NCI-H82 treated with DMSO at 0.1 percent for 48 hours (cell line): ENCODE measurements around the gene STK38L.
A peak's percentile ranks its signal among the peaks of the same experiment; 100 is the strongest.

Experiments
- DNase-seq: peaks from one replicate; lab custom pipeline; 2025; ENCODE audit not compliant: unreplicated experiment; lab: John Stamatoyannopoulos, UW

STK38L gene

GRCh38 chr12:27243804-27244688, at the start of gene STK38L:
STK38L (plus strand) TSS chr12:27244286; CDS start chr12:27297721, 53,435 bp downstream.
- peak; percentile 38 for DNase-seq

- DNase-seq, result no peak
Measured at GRCh38 chr12:27194644-27195043, 49.4 kb upstream of the STK38L start.

DNA sequence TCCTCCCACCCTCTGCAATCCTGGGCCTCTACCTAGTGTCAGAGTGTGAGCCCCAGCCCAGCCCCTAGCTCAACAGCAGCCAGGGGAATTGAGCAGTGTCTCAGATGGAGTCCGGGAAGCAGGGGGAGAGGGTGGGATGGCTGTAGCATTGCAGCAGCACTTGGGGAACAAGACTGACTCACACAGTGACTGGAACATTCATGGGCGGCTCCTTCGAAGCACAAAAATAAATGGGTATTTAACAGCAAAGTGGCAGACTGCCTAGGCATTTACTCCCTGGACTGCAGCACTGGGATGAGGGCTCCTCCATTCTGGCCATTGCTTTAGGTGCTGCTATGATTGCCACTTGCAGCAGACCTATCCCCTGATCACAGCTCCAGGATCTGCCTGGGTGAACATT, 46.0 kb upstream of the STK38L start:
- no peak for DNase-seq

GRCh38 chr12:27199638-27200300, 44.3 kb upstream of the STK38L start:
- no peak for DNase-seq

- DNase-seq, result no peak
Measured at GRCh38 chr12:27201169-27201568, 42.9 kb upstream of the STK38L start.

DNA sequence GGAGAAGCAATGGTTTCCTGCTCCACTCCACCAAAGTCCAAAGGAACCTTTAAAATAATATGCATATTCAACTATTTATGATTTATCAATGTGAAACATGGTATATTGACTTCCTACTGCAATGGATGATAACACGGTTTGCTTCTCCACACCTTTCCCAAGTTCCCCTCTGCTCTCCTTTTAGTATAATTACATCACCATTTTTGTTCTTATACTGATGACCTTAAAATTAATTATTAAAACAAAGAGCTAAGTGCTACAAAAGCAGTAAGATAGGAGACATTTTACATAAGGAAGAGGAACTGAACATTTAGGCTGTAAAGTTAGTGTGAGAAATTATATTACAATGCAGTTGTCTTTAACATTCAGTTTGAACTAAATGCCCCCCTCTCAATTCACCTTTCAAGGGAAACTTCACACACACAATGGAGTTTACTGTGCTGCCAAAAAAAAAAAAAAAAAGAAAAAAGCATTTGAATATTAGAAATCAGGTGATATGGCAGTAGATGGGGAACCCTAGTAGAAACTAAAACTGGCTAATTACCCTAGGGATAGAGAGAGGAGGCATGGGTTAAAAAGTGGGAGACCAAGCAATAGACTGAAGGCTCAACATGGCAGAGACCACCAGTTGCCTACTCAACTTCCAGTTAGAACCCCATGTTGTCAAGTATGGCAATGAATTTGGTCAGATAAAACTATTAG, 37.1 kb upstream of the STK38L start:
- no peak for DNase-seq

- no peak for DNase-seq
Measured at GRCh38 chr12:27207615-27208413, 36.3 kb upstream of the STK38L start.

DNA sequence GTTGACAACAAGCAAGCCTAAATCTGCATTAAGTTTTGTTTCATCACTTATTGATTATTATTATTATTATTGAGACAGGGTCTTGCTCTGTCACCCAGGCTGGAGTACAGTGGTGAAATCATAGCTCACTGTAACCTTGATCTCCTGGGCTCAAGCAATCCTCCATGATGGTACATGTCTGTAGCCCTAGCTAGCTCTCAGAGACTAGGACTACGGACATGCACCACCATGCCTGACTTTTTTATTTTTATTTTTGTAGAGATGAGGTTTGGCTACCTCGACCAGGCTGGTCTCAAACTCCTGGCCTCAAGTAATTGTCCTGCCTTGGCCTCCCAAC, 35.7 kb upstream of the STK38L start:
- DNase-seq, result no peak

DNA sequence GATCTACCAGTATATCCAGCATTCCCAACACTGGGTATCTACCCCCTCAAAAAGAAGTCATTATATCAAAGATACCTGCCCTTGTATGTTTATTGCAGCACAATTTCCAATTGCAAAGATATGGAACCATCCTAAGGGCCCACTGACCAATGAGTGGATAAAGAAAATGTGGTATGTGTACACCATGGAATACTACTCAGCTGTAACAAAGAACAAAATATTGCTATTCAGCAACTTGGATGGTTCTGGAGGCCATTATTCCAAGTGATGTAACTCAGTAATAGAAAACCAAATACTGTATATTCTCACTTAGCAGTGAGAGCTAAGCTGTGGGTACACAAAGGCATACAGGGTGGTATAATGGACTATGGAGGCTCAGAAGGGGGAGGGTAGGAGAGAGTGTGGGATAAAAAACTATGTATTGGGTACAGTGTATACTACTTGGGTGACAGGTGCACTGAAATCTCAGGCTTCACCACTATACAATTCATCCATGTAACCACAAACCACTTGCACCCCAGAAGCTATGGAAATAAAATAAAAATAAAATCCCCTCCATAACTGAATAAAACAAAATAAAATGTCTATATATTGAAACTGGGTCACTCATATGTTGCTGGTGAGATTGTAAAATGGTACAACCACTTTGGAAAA, 34.7 kb upstream of the STK38L start:
- no peak for DNase-seq

DNA sequence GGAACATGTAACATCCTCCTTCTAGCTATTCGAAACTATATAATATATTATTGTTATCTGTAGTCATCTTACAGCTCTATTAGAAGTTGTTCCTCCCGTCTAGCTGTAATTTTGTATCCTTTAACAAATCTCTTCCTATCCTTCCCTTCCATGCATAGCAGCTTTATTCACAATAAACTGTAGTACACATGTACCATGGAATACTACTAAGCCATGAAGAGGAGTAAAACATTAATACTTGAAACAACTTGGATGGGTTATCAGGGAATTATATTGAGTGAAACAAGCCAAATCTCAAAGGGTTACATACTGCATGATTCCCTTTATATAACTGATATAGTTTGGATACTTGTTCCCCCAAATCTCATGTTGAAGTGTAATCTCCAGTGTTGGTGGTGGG, 33.9 kb upstream of the STK38L start:
- no peak for DNase-seq

DNA sequence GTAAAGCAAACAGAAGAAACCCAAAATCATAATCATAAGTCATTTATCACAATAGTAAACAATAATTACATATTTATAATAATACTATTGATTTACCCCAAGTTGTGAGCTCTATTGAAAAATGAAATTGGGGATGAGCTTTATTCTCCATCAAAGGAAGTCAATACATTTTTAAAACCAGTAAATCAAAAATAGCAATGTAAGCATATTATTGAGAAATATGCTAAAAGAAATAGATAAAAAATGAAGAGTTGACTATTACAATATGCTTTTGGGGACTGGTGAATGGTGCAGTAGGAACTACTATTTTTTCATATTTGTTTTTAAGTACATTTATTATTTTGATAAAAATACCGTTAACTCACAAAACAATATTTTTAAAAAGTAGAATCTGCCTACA, 31.2 kb upstream of the STK38L start:
- DNase-seq, result no peak

DNA sequence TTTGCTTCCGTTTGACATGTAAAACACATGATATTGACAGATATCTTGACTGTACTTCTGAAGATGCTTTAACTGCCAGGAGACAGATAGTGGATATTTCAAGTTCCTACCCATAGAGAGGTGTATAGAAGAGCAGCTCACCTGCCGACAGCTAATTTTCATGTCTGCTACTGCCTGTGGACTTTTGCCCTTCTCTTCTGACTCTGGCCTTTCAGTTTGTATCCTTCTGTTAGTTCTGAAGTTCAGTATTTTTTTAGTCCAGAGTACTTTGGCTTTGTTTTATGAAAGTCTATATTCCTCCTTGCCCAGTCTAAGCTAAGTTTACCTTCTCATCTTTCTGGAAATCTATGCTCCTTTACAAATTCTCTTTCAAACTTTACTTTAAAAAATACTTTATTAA, 30.8 kb upstream of the STK38L start:
- no peak for DNase-seq

DNA sequence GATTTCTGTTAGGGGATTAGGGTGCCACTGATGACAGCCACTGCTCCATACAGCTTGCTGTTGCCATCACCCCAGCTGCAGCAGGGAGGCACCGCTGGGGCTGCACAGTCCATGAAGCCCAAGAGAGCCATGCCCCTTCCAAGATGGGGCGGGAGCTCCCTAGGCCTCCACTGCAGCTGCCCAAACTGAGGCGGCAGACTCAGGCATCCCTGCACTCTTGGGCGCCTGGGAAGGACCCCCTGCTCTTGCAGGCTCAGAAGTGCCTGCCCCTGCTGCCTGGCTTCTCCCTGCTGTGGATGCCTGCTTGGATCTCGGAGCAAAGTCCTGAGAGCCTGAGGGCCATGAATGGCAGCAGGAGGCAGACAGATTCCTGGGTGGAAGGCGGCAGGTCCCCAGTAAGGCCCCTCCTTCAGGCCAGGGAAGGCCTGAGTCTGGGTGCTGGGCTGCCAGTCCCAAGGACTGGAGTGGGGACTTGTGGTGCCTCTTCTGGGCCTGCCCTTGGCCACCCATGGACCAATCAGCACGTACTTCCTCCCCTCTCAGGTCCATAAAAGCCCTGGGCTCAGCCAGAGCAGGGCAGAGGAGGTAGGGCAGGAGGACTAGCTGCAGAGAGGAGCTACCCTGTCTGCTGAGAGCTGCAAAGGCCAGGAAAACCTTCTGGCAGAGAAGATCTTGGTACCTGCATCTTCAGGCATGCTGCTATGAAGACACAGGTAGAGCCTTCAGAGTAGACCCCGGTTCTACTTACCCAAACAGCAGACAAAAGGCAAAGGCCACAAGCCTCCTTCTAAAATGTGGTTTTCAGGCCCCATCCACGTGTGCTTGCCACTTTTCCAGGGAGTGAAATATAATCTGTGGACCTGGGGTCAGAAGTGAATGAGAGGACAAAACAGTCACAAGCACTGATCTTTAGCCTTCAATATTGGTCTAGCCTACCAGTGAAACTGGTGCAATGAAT, 30.0 kb upstream of the STK38L start:
- DNase-seq, result no peak

GRCh38 chr12:27217590-27217989, 26.5 kb upstream of the STK38L start:
- DNase-seq, result no peak

DNA sequence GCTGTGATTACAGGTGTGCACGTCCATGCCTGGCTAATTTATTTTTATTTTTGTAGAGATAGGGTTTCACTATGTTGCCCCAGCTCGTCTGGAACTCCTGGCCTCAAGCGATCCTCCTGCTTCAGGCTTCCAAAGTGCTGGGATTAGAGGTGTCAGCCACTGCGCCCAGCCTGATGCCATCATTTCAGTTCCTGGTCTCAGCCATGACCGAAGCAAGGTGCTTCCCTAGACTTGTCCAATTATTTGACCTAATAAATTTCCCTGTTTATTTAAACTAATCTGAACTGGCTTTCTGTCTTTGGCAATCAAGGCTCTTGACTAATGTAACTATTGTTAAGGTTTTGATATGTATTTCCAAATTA, 24.4 kb upstream of the STK38L start:
- DNase-seq, result no peak

DNA sequence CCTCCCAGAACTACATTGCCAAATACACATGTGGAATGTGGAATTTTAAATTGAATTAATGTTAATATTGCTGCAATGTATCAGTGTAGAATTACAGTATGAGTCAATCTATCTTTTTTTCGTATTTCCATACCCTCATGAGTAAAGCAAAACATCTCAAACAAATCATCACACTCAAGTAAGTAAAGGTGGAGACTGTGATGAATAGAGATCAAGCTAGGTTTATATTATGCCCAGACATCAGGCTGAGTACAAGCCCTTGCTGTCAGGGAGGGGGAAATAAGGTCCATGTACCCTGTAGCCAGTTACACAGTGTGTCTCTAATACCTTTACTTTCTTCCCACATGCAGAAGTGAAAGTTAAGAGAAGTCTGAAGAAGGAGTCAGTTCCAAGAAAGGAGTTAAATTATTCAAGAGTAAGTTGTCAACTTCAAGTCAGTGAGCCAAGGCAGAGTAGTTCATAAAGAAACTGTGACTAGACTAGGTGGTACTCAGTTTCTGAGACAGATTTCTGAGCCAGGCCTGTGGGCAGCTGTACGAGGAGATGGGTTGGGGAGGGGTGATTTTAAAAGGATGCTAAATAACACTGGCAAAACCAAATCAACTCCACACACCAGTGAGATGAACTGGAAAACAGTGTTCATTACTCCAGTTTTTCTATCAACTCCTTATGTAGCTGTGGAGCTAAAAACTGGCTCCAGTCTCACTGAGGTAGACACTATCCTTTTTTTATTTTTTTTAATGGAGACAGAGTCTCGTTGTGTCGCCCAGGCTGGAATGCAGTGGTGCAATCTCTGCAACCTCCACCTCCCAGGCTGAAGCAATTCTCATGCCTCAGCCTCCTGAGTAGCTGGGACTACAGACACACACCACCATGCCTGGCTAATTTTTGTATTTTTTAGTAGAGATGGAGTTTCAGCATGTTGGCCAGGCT, 23.8 kb upstream of the STK38L start:
- no peak for DNase-seq

- DNase-seq, result no peak
Measured at GRCh38 chr12:27220988-27221345, 23.1 kb upstream of the STK38L start.

DNA sequence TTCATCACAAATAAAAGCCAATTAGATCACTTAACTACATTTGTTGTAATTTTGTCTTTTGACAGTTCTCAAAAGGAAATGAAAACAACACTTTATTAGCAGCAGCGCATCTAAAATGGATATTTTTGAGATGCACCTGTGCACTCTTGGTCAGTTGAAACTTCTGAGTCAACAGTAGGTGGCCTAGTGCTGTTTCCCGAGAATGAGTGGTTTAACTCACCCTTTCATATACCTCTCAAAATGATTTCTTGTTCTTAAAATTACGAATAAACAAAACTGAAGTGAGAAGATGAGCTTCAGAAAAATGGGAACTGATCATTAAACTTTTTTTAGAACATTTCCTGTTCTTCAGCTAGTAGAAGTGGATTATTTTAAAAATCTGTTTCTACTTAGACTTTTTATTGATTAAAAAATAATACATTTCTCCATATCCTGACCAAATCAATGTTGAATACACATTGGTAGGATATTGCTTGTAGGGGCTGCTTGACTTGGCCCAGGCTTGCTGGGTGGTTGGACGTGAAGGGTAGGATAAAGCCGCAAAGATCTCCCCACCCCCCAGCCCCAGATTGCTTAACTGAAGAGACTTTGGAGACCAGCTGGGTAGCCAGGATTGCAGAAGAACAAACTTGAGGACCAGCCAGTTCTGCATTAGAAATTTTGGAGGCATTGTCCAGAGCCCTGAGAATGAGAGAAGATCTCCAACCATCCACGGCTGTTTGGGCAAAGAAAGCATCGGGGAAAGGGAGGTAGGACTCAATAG, 22.3 kb upstream of the STK38L start:
- no peak for DNase-seq
